ENCODE measurements around the gene NELL2.

Gene NELL2

DNA sequence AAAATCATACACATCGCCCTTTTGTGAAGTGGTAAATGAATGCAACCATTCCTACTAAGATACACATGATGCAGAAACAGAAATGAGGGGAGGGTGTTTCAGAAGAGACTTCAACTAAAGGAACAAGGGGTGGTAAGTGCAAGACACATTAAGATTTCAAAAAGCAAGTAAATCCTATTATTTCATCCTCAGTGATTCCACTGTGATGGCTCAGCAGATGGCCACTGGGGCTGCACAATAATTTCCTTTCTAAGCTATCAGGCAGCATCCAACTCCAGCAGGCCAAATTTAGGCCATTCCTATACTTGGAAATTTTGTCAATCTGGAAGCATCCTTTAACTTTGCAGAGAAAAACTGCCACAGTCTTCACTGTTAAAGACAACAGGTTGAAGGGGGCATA, 272.4 kb downstream of the NELL2 start:
- DNase-seq (ENCODE audit: low spot score), result no peak

DNA sequence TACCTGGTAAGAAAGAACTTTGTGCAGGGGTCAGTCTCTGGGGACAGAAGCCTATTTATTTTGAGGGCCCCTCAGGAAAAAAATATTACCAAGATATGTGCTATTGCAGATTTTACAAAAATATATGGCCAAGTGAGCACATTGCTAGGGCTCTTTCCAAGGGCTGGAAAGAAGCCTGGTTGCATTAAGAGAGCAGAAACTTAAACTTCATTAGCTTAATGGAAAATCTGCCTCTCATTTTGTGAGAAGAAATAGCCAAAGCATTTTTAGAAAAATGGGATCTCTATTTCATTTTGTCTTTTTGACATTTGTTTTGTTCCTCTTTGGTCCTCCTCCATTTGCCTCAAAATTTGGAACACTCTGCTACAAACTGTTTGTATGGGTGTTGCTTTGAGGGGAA, 283.5 kb downstream of the NELL2 start:
- DNase-seq (ENCODE audit: low spot score), result no peak

DNA sequence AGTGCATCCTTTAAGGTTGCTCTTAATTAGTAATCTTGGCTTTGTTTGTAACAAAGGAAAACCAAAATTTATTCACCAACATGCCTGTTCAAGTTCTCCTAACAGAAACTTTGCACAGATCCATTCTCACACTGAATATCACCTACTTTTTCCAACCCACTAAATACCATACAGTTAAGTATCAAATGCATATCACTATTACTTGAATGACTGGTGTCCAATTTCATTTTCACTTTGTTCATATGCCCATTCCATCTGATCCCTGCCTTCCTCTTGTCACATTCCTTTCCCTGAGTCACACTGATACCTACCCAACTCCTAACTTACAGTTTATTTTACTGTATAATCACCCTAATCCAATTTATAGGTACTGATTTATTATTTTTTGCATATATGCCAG, 286.4 kb downstream of the NELL2 start:
- no peak for DNase-seq (ENCODE audit: low spot score)

DNA sequence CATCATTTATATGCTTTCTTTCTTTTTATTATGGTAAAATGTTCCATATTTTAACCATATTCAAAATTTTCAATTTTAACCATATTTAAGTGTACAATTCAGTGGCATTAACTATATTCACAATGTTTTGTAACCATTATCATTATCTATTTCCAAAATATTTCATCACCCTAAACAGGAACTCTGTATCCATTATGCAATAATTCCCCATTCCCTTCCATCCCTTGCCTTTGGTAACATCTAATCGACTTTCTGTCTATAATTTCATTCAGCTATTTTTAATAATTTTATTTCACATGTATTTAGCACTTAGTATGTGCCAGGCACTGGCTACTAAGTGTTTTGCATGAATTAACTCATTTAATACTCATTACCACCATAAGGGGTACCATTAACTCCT, 287.5 kb downstream of the NELL2 start:
- no peak for DNase-seq (ENCODE audit: low spot score)

DNA sequence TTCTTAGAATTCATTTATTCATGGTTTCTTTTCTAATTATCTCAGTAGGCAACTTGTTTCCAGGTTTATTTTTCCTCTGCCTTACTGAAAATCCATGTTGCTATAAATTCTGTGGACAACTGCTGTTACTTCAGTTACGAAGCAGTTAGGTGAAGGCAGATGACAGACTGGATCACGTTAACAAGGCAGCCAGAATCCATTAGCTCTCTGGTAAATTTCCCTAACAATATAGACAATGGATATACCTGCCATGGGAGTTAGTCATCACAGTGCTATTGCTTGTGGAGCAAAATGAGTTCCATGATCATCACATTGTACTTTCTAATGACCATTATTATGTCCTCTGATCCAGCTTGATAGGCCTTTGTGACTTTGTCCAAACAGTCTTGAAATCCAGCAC, 291.5 kb downstream of the NELL2 start:
- DNase-seq (ENCODE audit: low spot score), result no peak

DNA sequence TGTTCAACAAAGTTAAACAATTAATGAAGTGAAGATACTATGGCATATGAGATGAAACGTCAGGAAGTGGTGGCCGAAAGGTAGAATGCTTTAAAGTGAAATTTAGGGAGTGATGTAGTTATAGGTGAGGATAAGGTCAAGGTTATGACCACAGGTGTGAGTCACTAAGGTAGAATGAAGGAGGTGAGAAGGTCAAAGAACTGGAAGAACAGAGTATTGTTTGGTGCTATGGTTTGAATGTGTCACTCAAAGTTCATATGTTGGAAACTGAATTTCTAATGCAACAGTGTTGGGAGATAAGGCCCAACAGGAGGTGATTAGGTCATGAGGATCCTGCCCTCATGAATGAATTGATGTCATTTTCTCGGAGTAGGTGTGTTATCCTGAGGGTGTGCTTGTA, 293.6 kb downstream of the NELL2 start:
- no peak for DNase-seq (ENCODE audit: low spot score)

DNA sequence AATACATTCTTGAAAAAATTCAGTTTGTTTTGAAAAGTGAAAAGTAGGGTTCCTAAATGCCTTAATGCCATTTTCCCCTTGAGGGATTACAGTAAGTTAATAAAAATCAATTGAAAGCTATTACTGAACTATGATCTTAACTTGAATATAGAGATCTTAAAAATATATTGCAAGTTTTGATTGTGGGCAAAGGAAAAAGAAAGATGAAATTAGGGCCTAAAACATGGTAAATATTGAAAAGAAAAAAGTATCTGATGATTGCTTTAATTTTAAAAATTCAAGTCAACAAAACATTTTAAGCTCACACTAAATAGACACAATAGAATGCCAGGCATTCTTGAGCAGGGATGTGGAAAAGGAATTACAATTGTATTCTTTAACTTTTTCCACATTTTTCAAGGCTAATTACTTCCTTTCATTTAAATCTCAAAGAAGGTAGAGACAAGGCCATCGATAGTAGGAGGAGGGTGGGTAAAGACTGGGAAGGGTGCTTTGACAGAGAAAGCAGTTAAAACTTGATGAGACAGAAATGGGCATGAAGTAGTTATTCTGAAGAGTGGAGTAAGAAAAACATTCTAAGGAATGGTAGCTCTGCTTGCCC, 294.4 kb downstream of the NELL2 start:
- no peak for DNase-seq (ENCODE audit: low spot score)

DNA sequence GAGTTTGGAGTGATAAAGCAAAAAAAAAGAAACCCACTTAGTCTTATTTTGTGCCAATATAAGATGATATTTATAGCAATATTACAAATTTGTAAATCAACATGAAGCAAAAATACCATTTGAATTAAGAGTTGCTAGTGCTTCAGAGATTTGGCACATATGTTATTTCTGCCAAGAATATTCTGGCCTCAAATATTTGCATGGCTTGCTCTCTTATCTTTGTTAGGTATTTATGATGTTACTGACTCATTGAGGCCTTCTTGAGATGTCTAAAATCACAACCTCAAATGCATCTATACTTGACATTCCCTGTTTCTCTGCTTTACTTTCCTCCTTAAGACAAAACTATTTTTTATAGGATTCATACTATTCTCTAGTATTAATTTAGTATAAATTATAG, 301.5 kb downstream of the NELL2 start:
- DNase-seq (ENCODE audit: low spot score), result no peak

DNA sequence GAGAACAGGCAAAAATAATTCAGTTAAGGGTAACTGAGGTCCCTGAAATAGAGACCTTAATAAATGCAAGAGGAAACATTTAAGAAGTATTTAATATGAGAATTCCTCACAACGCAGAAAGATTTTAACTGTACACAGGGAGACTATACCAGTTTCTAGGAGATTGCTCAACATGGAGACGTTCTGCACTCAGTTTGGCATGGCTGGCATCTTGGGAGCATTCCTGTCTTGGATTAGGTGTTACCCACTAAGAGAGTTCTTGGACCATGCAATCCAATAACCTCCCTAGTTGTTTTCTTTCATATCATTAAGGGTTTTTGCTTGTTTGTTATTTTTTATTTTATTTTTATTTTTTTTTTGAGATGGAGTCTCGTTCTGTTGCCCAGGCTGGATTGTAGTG, 302.4 kb downstream of the NELL2 start:
- DNase-seq (ENCODE audit: low spot score), result no peak

DNA sequence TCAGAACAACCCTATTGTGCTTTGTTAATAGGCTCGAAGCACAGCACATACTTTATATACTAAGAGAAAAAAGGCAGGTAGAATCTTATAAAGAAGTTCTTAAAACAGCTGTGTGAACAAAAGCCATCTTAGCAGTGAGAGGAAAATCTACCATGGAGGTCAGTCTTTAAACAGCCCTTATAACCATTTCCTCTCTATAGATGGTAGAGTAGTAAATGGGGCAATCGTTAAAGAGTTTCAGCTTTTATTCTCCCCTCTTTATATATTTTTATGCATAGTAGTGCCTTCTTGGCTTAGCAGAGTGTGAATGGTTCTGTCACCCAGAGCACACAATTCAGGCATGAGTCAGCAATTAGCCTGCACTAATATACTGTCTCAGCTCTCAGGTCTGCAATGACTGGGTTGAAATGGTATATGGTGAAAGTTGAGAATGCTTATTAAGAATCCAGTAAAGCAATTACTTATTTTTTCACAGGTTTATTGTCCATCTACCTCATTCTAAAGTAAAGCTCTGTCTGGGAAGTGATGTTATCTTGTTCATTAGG, 305.0 kb downstream of the NELL2 start:
- DNase-seq (ENCODE audit: low spot score), result no peak

DNA sequence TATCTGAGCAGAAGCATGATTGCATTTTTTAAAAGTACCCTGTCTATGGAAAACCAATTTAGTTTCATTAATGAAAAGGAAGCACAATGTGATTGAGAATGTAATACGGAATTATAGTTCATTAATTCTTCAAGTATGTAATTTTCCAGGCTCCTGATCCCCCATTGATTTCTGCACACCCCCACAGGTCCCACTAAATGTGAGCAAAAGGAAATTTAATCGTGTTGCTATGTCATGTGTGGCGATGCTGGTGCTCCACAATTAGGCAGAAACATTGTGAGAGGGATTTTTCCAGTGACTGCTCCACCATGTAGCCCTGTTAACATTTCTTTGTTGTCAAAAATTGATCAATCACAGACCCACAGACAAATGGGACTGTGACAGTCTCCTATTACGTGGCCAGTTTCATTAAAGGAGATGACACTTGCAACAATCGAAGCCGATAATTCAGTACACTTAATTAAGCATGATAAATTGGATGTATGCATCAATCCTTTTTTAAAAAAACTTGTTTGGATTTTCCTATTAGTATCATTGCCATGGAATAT, 306.0 kb downstream of the NELL2 start:
- DNase-seq (ENCODE audit: low spot score), result no peak

DNA sequence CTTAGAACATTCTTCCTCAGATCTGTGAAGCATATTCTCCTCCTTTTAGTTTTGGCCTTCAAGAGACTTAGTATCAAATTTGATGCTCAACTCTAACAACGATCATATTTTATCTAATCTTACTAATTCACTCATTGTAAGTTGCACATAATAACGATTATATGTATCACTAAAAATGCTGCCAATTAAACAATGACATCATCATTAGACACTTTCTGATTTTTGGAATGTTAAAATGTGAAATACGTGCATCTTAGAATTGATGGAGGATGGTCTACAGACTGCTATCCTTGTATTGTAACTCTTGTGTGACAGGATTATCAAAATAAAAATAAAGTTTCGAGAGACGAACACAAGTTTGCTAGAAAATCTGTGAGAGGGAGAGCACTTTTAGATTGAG, 311.0 kb downstream of the NELL2 start:
- DNase-seq (ENCODE audit: low spot score), result no peak

DNA sequence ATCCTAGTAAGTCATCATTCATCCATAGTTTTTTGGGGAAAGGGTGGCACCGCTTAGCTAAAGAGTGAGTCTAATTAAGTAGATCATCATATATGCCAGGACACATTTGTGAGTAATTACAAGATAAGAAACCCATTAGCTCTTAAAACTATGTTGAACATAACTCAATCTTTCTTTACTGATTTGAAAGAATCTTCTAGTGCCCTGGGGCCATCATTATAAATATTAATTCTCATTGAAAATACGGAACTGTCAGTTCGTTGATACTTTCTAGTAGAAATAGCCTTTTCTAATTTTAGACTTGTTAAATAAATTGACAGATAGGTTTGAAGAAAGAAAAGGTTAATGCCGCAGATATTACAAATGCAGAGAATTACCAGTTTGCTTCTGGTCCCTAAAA, 312.6 kb downstream of the NELL2 start:
- DNase-seq (ENCODE audit: low spot score), result no peak

DNA sequence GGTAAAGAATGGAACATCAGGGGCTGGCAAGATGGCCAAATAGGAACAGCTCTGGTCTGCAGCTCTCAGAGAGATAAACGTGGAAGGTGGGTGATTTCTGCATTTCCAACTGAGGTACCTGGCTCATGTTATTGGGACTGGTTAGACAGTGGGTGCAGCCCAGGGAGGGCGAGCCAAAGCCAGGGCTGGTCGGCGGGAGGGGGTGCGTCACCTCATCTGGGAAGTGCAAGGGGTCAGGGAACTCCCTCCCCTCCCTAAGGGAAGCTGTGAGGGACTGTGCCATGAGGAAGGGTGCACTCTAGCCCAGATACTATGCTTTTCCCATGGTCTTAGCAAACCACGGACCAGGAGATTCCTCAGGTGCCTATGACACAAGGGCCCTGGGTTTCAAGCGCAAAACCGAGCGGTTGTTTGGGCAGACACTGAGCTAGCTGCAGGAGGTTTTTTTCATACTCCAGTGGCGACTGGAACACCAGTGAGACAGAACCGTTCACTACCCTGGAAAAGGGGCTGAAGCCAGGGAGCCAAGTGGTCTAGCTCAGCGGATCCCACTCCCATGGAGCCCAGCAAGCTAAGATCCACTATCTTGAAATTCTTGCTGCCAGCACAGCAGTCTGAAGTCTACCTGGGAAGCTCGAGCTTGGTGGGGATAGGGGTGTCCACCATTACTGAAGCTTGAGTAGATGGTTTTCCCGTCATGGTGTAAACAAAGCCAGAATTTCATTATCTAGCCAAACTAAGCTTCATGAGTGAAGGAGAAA, 317.6 kb downstream of the NELL2 start:
- no peak for DNase-seq (ENCODE audit: low spot score)

DNA sequence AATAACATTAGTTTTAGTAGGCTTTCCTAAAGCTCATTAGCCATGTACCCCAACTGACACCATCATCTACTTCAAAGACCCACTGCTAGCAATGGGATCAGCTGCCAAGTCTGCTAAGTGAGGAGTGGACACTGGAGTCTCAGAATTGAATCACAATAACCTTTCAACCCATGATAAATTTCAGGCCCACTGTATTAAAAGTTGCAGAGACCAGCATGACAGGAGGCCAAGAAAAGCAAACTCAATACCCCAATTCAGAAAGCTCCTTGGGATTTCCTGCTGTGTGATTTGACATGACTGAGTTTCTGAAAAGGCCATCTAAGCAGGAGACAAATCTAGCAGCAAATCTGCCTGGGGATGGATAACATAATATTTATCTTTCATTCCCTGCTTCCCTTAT, 320.7 kb downstream of the NELL2 start:
- DNase-seq (ENCODE audit: low spot score), result no peak

DNA sequence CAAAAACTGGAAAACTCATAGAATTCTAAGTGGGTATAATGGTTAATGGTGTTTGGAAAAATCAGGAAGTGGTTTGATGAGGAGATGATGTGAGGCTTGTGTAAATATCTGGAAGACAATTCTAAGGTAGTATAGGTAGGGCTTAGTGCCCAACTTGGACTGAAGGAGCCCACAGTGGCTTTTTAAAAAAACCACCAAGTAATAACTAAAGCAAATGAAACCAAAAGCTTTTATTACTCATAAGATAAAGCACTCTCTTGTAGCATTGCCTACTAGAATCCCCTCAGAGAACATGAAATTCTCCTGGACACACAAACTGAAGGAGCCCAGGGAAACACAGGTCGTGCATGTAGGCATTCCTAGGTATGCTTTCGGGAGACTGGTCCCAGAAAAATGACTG, 324.5 kb downstream of the NELL2 start:
- no peak for DNase-seq (ENCODE audit: low spot score)

DNA sequence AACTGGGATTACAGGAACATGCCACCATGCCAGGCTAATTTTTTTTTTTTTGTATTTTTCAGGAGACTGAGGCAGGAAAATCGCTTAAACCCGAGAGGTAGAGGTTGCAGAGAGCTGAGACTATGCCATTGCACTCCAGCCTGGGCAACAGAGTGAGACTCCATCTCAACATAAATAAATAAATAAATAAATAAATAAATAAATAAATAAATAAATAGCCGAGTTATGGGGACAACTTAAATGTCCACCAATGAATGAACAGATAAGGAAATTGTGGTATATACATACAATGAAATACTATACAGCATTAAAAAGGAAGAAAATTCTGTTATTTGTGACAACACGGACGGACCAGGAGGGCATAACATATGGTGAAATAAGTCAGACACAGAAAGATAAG, 325.7 kb downstream of the NELL2 start:
- DNase-seq (ENCODE audit: low spot score), result no peak

DNA sequence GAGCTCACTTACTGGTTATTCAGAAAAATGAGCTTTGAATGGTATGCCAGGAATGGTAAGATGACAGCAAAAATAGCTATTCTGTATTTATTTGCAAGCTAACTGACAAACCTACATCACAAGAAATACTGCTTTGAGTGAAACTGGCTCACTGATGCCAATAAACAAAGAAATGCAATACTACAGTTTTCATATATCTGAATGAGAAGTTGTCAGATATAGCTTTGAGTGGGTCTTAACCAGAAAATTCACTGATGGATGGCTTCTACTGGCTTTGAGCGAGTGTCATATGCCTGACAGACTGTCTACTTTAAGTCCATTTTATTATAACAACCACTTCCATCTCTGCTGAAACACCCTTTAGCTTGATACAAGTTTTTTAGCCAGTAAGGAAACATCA, 330.1 kb downstream of the NELL2 start:
- DNase-seq (ENCODE audit: low spot score), result no peak

DNA sequence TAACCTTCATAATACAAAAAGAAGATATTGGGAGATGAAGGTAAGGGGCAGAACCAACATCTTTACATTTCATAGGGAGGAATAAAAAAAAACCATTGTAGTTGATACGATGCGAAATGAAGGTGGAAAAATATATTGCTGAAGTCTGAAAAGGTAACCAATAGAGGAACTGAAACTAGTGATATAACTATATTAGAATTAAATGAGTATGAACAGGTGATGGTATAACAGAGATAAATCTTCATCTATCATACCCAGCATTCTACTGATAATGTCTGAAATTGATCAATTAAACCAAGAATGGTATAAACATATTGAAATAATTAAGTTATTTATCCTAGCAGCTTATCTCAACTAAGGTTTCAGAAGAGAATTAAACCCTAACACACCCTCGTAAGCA, 332.1 kb downstream of the NELL2 start:
- no peak for DNase-seq (ENCODE audit: low spot score)

DNA sequence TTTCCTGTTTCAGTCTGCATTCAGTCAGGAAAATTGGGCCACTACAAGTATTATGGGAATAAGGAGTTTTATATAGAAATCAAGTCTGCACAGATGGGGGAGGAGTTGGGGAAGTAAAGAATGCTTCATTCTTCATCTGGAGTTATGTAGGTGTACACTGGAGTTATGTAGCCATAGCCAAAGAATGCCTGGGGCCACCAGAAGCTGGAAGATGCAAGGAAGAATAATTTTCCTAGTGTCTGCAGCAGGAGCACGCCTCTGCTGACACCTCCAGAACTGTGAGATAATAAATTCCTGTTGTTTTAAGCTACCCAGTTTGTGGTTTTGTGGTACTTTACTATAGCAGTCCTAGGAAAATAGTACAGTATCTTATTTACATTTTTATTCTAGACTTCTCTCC, 333.4 kb downstream of the NELL2 start:
- DNase-seq (ENCODE audit: low spot score), result no peak

DNA sequence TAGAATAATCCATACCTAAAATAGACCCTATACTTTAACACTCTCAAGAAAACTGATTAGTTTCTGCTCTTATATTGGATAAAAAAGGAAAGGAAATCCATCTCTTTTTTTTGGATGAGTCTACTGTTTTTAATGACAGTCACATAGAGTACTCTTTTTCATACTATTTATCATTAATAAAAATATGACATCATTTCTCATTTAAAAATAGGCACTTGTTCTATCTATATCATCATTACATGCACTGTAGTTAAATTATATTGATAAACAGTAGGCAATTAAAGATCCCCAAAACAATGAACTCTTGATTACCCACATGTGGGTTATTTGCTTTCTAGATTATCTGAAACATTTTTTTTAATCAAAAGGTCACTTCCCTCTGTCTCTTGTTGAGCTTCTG, 338.8 kb downstream of the NELL2 start:
- no peak for DNase-seq (ENCODE audit: low spot score)

DNA sequence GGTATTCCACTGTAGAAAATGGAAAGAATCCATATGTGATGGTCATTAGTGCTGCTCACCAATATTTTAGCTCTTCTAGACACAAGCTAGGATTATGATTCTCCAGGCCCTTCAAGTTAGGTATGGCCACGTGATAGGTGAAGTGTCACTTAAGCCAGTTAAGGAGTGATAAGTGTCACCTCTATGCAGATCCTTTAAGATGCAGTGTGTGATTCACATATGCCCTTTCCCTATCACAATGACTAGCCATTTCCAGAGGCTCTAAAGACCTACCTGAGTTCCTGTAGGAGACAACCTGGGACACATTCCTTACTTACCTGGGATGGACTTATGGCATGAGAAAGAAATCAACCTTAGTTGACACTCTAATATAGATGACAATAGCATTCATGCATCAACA, 343.2 kb downstream of the NELL2 start:
- no peak for DNase-seq (ENCODE audit: low spot score)

DNA sequence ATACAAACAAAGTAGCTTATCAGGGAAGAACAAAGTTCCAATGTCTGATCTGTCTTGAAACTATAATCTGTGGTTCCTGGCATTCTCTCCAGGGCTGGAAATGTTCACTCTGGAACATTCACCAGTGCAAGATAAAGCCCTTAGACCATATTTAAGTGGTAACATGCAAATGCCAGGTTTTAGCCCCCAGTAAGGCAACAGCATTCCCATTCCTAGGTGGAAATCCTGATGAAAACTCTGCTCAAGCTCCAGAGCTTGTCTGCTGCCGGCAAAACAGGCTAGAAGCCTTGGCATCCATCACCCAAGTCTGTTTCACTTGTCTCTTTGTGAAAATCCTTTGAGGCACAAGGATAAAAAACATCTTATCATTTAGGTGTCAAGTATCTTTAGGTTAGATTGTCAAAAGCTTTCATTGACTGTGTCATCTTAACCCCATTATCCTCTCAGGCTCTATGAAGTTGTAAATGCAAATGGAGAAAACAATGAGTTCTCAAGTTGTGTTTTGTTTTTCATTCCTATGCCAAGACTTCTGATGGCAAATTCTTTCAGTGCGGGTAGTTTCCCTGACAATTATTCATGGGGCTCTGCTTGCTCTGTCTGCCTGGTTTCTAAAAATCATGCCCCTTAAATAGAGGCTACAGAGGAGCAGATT, 344.7 kb downstream of the NELL2 start:
- DNase-seq (ENCODE audit: low spot score), result no peak

Data from RKO (cell line).